ENCODE results near the gene HEPACAM2.

The HEPACAM2 gene

DNA sequence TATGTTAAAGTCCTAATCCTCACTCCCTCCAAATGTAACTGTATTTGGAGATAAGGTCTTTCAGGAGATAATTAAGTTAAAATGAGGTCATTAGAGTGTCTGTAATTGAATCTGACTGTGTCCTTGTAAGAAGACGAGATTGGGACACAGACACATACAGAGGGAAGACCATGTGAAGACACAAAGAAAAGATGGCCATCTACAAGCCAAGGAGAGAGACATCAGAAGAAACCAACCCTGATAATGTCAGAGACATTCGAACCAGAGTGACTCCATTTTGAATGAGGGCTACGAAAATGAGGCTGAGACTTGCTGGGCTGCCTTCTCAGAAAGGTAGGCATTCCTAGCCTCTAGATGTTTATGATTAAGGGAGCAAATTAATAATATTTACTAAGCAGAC, 77.5 kb downstream of the HEPACAM2 start:
- peak overlapping the region; percentile 66 for H3K4me2 ChIP-seq

DNA sequence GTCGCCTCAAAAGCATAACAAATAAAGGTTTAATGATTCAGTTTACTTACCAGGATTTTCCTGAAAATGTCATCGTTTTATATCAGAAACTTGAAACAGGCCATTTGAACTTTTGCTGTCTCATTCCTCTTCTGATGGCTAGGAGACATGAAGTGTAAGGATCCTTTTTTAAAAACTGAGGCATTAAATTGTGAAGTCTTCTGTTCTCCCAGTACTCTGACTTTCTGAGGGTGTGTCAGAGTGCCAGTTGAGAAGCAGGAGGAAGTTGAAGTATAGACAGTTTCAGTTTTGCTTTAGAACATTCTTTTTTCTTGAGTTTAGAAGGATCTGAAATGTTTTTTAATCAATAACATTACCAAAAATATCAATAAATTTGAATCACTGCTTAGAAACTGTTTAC, 78.1 kb downstream of the HEPACAM2 start, which contains the start of gene SAMD9L:
Gene SAMD9L, minus strand, starts transcription at position 242 of the 400 bp plus-strand sequence. CDS start 12,414 bp downstream, outside the sequence.
- Histone ChIP-seq H4K20me1 (ENCODE audit: insufficient read depth) (no peaks in the 10 kb centered on the region), H3K4me3 (IDR thresholded peaks at IDR 0.05; ENCODE audit: insufficient read depth, low read depth, low read length) (peak within 1 kb of the TSS; percentile 74), H3K27ac (peak within 1 kb of the TSS; percentile 82), H3K4me2 (peak within 1 kb of the TSS; percentile 66), H2AFZ (ENCODE audit: low read depth) (peak within 1 kb of the TSS; percentile 45), H3K79me2 (ENCODE audit: insufficient read depth, low read depth) (peaks cover 22% of the 10 kb centered on the region; the same call in 1 of the 2 replicates), H3K4me1 (ENCODE audit: low read depth, poor library complexity, severe bottlenecking) (peaks cover 27% of the 10 kb centered on the region), H3K9ac (peak within 1 kb of the TSS; percentile 69), H3K27me3 (ENCODE audit: insufficient read depth, low read depth) (no peaks in the 10 kb centered on the region), H3K36me3 (ENCODE audit: insufficient read depth) (peaks cover 3% of the 10 kb centered on the region; the same call in 1 of the 2 replicates)
- no peak for TF ChIP-seq CTCF (conservative IDR thresholded peaks at IDR 0.05; ENCODE audit: low read depth, low read length)

More for the DNA sequence above, 77.5 kb downstream of the HEPACAM2 start:
- Histone ChIP-seq H3K9ac (peak overlapping the region; percentile 69; the same call in 1 of the 2 replicates), H2AFZ (ENCODE audit: low read depth) (peak overlapping the region; percentile 45), H3K4me1 (ENCODE audit: low read depth, poor library complexity, severe bottlenecking) (peaks cover 27% of the 10 kb centered on the region), H3K27ac (peak overlapping the region; percentile 82), H3K79me2 (ENCODE audit: insufficient read depth, low read depth) (peaks cover 22% of the 10 kb centered on the region; the same call in 1 of the 2 replicates), H3K36me3 (ENCODE audit: insufficient read depth) (peaks cover 3% of the 10 kb centered on the region; the same call in 1 of the 2 replicates), H4K20me1 (ENCODE audit: insufficient read depth) (no peaks in the 10 kb centered on the region), H3K27me3 (ENCODE audit: insufficient read depth, low read depth) (no peaks in the 10 kb centered on the region), H3K4me3 (IDR thresholded peaks at IDR 0.05; ENCODE audit: insufficient read depth, low read depth, low read length) (no peak overlapping the region)
- TF ChIP-seq CTCF (conservative IDR thresholded peaks at IDR 0.05; ENCODE audit: low read depth, low read length) = no peak

DNA sequence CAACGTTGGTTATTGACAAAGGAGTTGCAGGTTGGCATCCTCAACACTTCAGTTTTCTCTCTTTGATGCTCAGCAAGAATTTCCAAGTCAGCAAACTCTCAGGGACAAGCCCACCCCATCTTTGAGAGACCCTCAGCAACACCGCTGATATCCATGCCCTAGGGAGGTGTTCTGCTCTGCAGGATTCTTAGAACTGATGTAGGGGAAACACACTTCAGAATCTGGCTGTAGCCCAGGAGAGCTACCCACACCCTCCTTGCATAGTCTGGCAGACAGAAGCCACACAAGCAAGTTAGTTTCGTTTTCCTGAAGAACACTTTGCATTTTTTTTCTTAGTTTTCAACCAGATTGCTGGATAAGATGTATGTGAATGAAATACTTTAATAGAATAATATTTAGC, 78.9 kb downstream of the HEPACAM2 start:
- no peak for TF ChIP-seq CTCF (conservative IDR thresholded peaks at IDR 0.05; ENCODE audit: low read depth, low read length)
- Histone ChIP-seq H3K4me2 (peak overlapping the region; percentile 66), H3K79me2 (ENCODE audit: insufficient read depth, low read depth) (peaks cover 22% of the 10 kb centered on the region; the same call in 1 of the 2 replicates), H3K36me3 (ENCODE audit: insufficient read depth) (peaks cover 3% of the 10 kb centered on the region; the same call in 1 of the 2 replicates), H3K4me3 (IDR thresholded peaks at IDR 0.05; ENCODE audit: insufficient read depth, low read depth, low read length) (peak overlapping the region; percentile 74), H3K27me3 (ENCODE audit: insufficient read depth, low read depth) (no peaks in the 10 kb centered on the region), H3K27ac (peak overlapping the region; percentile 82), H3K4me1 (ENCODE audit: low read depth, poor library complexity, severe bottlenecking) (peaks cover 27% of the 10 kb centered on the region), H4K20me1 (ENCODE audit: insufficient read depth) (no peaks in the 10 kb centered on the region), H2AFZ (ENCODE audit: low read depth) (peak overlapping the region; percentile 39), H3K9ac (peak overlapping the region; percentile 69)

DNA sequence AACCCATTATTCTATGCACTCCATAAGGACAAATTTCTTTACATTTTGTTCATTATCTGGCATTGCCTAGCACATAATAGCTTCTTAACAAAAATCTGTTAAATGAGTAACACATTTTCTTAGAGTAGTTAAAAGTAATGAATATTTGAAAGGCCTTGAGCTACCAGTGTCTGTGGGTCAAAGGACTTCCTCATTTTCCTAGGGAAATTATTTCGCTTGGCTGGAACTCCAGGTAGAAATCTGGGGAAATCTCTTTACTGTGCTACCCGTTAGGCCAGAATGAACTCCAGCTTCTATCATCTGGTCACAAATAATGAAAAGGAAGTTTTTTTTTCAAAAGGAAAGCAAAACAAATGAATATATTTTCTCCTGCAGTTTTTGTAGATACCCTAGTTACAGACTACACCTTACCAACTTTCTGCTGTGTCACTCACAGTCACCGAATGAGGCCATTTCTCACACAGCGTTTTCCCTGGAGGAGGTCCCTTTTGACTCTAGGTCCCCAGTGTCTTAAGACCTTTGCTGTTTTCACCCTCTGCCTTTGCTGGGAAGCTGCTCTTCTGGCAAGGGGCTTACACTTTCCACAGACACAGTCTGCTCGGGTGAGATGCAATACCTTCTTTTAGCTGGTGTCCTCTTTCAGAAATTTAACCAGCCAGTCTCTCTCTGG, 79.7 kb downstream of the HEPACAM2 start:
- Histone ChIP-seq H3K36me3 (ENCODE audit: insufficient read depth) (peaks cover 7% of the 10 kb centered on the region; the same call in 1 of the 2 replicates), H3K4me3 (IDR thresholded peaks at IDR 0.05; ENCODE audit: insufficient read depth, low read depth, low read length) (peak overlapping the region; percentile 74), H3K27ac (peak overlapping the region; percentile 82), H3K79me2 (ENCODE audit: insufficient read depth, low read depth) (peaks cover 22% of the 10 kb centered on the region; the same call in 1 of the 2 replicates), H4K20me1 (ENCODE audit: insufficient read depth) (no peaks in the 10 kb centered on the region), H3K4me1 (ENCODE audit: low read depth, poor library complexity, severe bottlenecking) (peaks cover 27% of the 10 kb centered on the region), H3K9ac (peak overlapping the region; percentile 69), H2AFZ (ENCODE audit: low read depth) (peak overlapping the region; percentile 39), H3K4me2 (peak overlapping the region; percentile 66), H3K27me3 (ENCODE audit: insufficient read depth, low read depth) (no peaks in the 10 kb centered on the region)
- TF ChIP-seq CTCF (conservative IDR thresholded peaks at IDR 0.05; ENCODE audit: low read depth, low read length) = no peak
